Right atrium auricular region (tissue), 2 donors: ENCODE data around the gene NSUN3. TPM values are rescaled to one million over a fixed set of nuclear protein-coding genes. Genes with fewer than 3 reads are reported as not detected.

Experiments used
- DNase-seq: peaks from one replicate; pipeline ENCODE4 v3.0.0-alpha.2; 2019; ENCODE audit warnings: low spot score
- H3K27ac ChIP-seq, 2 donors: fragments of 200-600 bp; sonication (generic); 1 replicate in 1 of 2; 2 replicates in 1 of 2; pipeline ENCODE4 v1.5.1; 2016 to 2019
- H3K27me3 ChIP-seq, 2 donors: fragments of 200-600 bp; sonication (generic); one replicate each; pipeline versions ENCODE4 v1.5.1 to v1.6.0; 2017 to 2019
- H3K36me3 ChIP-seq: fragments of 200-600 bp; sonication (generic); one replicate; pipeline ENCODE4 v1.5.1; 2016
- H3K4me1 ChIP-seq, 2 donors: fragments of 200-600 bp; sonication (generic); one replicate each; pipeline versions ENCODE4 v1.5.1 to v1.6.0; 2017 to 2019
- H3K4me3 ChIP-seq, 2 donors: fragments of 200-600 bp; sonication (generic); 1 replicate in 1 of 2; 2 replicates in 1 of 2; pipeline ENCODE4 v1.5.1; 2017 to 2019; ENCODE audit warnings: mild to moderate bottlenecking in 1 of 2, moderate library complexity in 1 of 2
- H3K9me3 ChIP-seq, 2 donors: fragments of 200-600 bp; sonication (generic); one replicate each; pipeline ENCODE4 v1.5.1; 2019
- CTCF ChIP-seq, 2 donors: fragments of 200-600 bp; sonication (generic); IDR thresholded peaks; one replicate each; pipeline ENCODE4 v1.5.1; 2019; ENCODE audit warnings: antibody characterized with exemption in 2 of 2
- total RNA-seq, 2 donors: library from RNA; depleted of rRNA; stranded (reverse); fragments of >200 nt; gene quantifications; one replicate each; pipeline ENCODE4 v1.1.0, GENCODE V29; 2016

The NSUN3 gene
- total RNA-seq, 2 donors from 2014 or later = 6.1 to 6.6 TPM

- H3K4me3 ChIP-seq = no peak overlapping the region
- no peaks in the 10 kb centered on the region for H3K9me3 ChIP-seq
- no peaks in the 10 kb centered on the region for H3K36me3 ChIP-seq
- H3K27me3 ChIP-seq = no peaks in the 10 kb centered on the region
- peak overlapping the region in 1 of 2 donors; percentile 11 for H3K27ac ChIP-seq
- H3K4me1 ChIP-seq = no peaks in the 10 kb centered on the region
- DNase-seq = no peak
- TF ChIP-seq CTCF (IDR thresholded peaks at IDR 0.05) = no peak
Observed at GRCh38 chr3:94158512-94158911, 95.7 kb downstream of the NSUN3 start.

DNA sequence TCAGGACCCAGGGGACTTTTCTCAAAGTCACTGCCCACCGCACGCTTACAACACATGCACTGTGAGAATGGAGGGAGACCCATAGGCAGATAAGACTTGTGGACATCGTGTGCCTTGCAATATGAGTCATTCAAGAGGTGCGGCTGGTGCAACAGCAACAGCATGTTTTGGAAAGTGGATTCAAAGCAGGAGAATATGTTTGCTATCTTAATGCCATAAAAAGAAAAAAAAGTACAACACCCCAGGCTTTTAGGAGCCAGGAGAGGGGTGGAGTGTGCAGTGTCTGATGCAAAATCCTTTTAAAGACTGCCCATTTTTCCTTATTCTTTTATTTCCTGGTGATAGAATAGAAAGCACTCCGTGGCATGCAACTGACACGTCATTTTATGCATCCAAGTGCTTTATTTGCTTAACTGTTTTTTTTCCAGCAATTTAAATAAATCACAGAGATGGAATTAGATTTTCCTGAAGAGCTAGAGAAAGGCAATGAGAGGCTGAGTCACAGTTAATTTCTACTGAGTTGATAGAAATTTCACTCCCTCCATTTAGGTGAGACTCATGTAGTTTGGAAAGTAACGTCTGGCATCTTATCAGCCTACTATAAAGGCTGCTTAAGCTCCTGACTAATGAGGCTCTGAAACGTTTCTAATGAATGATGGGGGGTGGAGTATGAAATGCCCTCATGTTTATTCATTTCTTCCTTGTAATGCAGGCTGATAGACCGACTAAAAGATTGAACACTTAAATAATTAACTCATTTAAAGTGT lies 96.4 kb downstream of the NSUN3 start:
- Histone ChIP-seq H3K4me3 (no peak overlapping the region), H3K4me1 (no peaks in the 10 kb centered on the region), H3K27ac (peak overlapping the region in 1 of 2 donors; percentile 11), H3K9me3 (no peaks in the 10 kb centered on the region), H3K36me3 (no peaks in the 10 kb centered on the region), H3K27me3 (no peaks in the 10 kb centered on the region)
- no peak for TF ChIP-seq CTCF (IDR thresholded peaks at IDR 0.05)
- peak; percentile 62 for DNase-seq

- no peaks in the 10 kb centered on the region for H3K4me1 ChIP-seq
- no peak overlapping the region for H3K27ac ChIP-seq
- no peaks in the 10 kb centered on the region for H3K27me3 ChIP-seq
- TF ChIP-seq CTCF (IDR thresholded peaks at IDR 0.05) = no peak
- H3K4me3 ChIP-seq = no peak overlapping the region
- H3K9me3 ChIP-seq = no peaks in the 10 kb centered on the region
- no peaks in the 10 kb centered on the region for H3K36me3 ChIP-seq
- DNase-seq = no peak
Observed at GRCh38 chr3:94162700-94163099, 99.8 kb downstream of the NSUN3 start.

- Histone ChIP-seq H3K9me3 (no peaks in the 10 kb centered on the region), H3K27ac (no peak overlapping the region), H3K27me3 (no peaks in the 10 kb centered on the region), H3K4me1 (no peaks in the 10 kb centered on the region), H3K36me3 (no peaks in the 10 kb centered on the region), H3K4me3 (no peak overlapping the region)
- DNase-seq = no peak
- TF ChIP-seq CTCF (IDR thresholded peaks at IDR 0.05) = no peak
Observed at GRCh38 chr3:94167346-94167745, 104.5 kb downstream of the NSUN3 start.

DNA sequence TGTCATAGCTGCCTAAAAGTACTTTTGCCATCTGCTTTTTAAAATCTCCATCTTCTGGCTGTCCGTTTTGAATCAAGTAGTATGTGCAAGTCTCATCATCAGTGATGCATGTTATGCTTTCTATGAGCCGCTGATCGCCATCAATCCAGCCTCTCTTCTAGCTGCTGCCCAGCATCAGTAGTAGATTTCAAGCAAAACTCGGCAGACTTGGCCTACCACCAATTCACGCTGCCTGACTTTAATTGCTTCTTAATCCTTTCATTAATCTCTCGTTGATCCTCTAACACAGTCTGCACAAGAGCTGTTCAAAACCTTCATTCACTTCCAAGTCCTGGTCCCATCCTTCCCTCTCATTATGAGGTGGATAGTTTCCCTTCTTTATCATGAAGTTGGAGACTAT lies 104.9 kb downstream of the NSUN3 start:
- H3K9me3 ChIP-seq = no peaks in the 10 kb centered on the region

More for the DNA sequence above, 104.9 kb downstream of the NSUN3 start:
- Histone ChIP-seq H3K27me3 (no peaks in the 10 kb centered on the region), H3K36me3 (no peaks in the 10 kb centered on the region), H3K27ac (no peak overlapping the region), H3K4me1 (no peaks in the 10 kb centered on the region), H3K4me3 (no peak overlapping the region)
- no peak for DNase-seq
- no peak for TF ChIP-seq CTCF (IDR thresholded peaks at IDR 0.05)
